Osteoblast (primary cell): ENCODE results near the gene YTHDF1. TPM values are rescaled to one million over a fixed set of nuclear protein-coding genes. Genes with fewer than 3 reads are reported as not detected.

ENCODE experiments used
- DNase-seq: peaks from one replicate; pipeline ENCODE4 v3.0.0; 2011; ENCODE audit warnings: low spot score, mixed read lengths; ENCODE audit not compliant: insufficient read length; ENCODE audit errors: missing footprints
- H2AFZ ChIP-seq: 2 replicates; pipeline ENCODE4 v1.6.0; 2011; ENCODE audit warnings: mild to moderate bottlenecking, low read length
- H3K27ac ChIP-seq: 2 replicates; pipeline ENCODE4 v1.5.1; 2011; ENCODE audit warnings: mild to moderate bottlenecking, low read depth, low read length, moderate library complexity
- H3K27me3 ChIP-seq: 2 replicates; pipeline ENCODE4 v1.6.0; 2012; ENCODE audit warnings: mild to moderate bottlenecking, control low read depth, inconsistent platforms, low read length, moderate library complexity; ENCODE audit not compliant: insufficient read depth
- H3K36me3 ChIP-seq: 2 replicates; pipeline ENCODE4 v1.5.1; 2011; ENCODE audit warnings: mild to moderate bottlenecking, low read length, control low read depth, moderate library complexity; ENCODE audit not compliant: insufficient read depth
- H3K4me1 ChIP-seq: 2 replicates; pipeline ENCODE4 v1.5.1; 2011; ENCODE audit warnings: mild to moderate bottlenecking, low read length, control low read depth, moderate library complexity; ENCODE audit not compliant: insufficient read depth
- H3K4me2 ChIP-seq: 2 replicates; pipeline ENCODE4 v1.6.0; 2011; ENCODE audit warnings: mild to moderate bottlenecking, low read length; ENCODE audit not compliant: insufficient read depth
- H3K4me3 ChIP-seq: fragments of 200-600 bp; sonication (generic); 3 replicates; pipeline ENCODE4 v1.5.1; 2012; ENCODE audit warnings: mild to moderate bottlenecking, low read length, inconsistent platforms; ENCODE audit not compliant: insufficient read depth
- H3K79me2 ChIP-seq: 2 replicates; pipeline ENCODE4 v1.6.0; 2012; ENCODE audit warnings: mild to moderate bottlenecking, low read length, control low read depth, inconsistent platforms; ENCODE audit not compliant: insufficient read depth
- H3K9me3 ChIP-seq: 2 replicates; pipeline ENCODE4 v1.5.1; 2011; ENCODE audit warnings: low read depth, low read length, control low read depth
- H4K20me1 ChIP-seq: 2 replicates; pipeline ENCODE4 v1.6.0; 2012; ENCODE audit warnings: mild to moderate bottlenecking, low read length, control low read depth; ENCODE audit not compliant: insufficient read depth
- total RNA-seq: library from RNA; depleted of rRNA; stranded (reverse); fragments of >200 nt; gene quantifications from 2 replicates; pipeline ENCODE4 v1.2.3, GENCODE V29; 2012
- TF ChIP-seq, protein P1 (sequence below): IDR thresholded peaks from 2 replicates; pipeline ENCODE4 v1.5.1; 2011; ENCODE audit warnings: mild to moderate bottlenecking, low read depth, low read length, moderate library complexity; ENCODE audit errors: extremely low read depth

Gene YTHDF1
- total RNA-seq, 1 donor: 23.9 TPM

DNA sequence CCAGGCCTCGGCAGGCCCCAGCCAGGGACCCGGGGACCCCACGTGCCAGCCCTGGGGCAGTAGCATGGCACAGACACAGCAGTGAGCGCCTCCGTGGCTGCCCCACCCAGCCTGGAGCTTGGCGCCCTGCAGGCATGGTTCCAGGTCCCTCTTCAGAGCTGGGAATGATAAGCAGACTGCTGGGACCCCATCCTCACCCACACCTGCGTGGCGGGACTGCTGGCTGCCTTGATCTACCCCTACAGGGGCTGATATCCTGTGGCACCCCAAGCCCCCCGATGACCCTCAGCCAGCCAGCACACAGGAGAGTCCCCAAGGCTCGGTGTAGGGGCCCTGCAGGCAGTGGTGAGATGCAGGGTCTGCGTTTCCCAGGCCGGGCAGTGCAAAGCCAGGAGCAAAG is 47.1 kb downstream of the YTHDF1 start:
- no peak overlapping the region for H2AFZ ChIP-seq
- no peaks in the 10 kb centered on the region for H3K4me1 ChIP-seq
- TF ChIP-seq, protein P1, sequence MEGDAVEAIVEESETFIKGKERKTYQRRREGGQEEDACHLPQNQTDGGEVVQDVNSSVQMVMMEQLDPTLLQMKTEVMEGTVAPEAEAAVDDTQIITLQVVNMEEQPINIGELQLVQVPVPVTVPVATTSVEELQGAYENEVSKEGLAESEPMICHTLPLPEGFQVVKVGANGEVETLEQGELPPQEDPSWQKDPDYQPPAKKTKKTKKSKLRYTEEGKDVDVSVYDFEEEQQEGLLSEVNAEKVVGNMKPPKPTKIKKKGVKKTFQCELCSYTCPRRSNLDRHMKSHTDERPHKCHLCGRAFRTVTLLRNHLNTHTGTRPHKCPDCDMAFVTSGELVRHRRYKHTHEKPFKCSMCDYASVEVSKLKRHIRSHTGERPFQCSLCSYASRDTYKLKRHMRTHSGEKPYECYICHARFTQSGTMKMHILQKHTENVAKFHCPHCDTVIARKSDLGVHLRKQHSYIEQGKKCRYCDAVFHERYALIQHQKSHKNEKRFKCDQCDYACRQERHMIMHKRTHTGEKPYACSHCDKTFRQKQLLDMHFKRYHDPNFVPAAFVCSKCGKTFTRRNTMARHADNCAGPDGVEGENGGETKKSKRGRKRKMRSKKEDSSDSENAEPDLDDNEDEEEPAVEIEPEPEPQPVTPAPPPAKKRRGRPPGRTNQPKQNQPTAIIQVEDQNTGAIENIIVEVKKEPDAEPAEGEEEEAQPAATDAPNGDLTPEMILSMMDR: no peak
- peaks cover 21% of the 10 kb centered on the region for H3K27me3 ChIP-seq
- H3K36me3 ChIP-seq: no peaks in the 10 kb centered on the region
- DNase-seq: no peak
- no peak overlapping the region for H3K4me3 ChIP-seq
- no peaks in the 10 kb centered on the region for H4K20me1 ChIP-seq
- H3K27ac ChIP-seq: no peak overlapping the region
- no peaks in the 10 kb centered on the region for H3K9me3 ChIP-seq
- no peak overlapping the region for H3K4me2 ChIP-seq
- no peaks in the 10 kb centered on the region for H3K79me2 ChIP-seq

DNA sequence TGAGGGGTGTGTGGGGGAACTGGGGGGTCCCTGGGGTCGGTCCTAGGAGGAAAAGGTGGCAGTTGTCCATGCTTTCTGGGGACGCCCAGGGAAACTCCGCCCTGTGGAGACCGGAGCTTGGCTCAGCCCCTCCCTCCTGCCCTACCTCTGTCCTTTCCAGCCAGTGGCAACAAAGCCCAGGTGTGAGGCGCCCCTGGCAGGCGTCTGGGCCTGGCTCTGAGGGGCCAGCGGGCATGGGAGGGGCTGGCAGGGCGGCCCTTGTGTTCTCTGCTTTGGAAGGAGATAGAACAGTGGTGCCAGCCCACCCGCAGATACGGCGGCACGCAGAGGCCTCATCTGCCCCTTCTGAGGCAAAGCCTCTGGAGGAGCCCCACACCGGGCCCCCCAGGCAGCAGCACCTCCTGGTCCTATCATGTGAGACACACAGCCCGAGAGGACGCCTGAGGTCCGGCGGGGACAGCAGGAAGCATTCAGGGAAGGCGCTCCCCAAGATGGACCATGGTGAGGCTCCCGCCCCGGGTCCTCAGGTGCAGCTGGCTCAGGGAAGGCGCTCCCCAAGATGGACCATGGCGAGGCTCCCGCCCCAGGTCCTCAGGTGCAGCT is 47.9 kb downstream of the YTHDF1 start:
- Histone ChIP-seq H3K27me3 (peaks cover 17% of the 10 kb centered on the region), H4K20me1 (no peaks in the 10 kb centered on the region), H3K4me2 (no peak overlapping the region), H3K27ac (no peak overlapping the region), H3K4me3 (no peak overlapping the region), H3K4me1 (no peaks in the 10 kb centered on the region), H3K36me3 (no peaks in the 10 kb centered on the region), H2AFZ (no peak overlapping the region), H3K9me3 (no peaks in the 10 kb centered on the region), H3K79me2 (no peaks in the 10 kb centered on the region)
- TF ChIP-seq, protein P1: no peak
- DNase-seq: no peak

DNA sequence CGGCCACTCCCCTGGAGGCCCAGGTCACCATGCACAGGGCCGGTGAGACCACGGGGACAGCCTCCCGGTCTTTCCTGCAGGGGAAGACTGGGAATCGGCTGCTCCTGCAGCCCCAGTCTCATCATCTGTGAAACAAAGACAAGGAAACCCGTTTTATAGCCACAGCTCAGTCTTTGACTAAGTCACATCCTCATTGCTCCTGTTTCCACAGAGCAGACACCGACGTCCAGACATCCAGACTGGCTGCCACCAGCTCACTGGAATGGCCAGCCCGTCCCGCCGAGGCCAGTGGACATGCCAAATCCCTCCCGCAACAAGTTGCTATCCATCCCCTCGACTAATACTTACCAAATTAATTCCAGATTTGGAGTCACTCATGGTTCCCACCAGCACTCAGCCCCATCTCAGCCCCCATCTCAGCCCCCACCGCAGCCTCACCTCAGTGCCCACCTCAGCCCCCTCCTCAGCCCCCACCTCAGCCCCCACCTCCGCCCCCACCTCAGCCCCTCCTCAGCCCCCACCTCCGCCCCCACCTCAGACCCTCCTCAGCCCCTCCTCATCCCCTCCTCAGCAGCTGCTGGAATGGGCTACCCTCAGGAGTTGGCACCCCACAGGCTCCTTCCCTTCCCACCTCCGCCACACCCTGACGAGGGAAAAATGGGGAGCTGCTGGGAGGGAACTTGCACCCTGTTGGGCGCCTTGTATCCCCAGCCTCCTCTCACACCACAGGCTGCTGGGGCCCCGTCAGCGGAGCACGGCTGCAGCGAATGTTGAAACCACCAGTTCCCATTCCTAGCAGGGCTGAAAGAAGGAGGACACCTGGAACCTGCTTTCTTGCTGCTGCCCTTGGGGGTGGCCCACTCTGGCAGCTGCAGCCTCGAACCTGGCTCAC is 48.7 kb downstream of the YTHDF1 start:
- Histone ChIP-seq H3K27me3 (peaks cover 18% of the 10 kb centered on the region), H3K4me2 (no peak overlapping the region), H2AFZ (no peak overlapping the region), H3K4me3 (no peak overlapping the region), H3K36me3 (no peaks in the 10 kb centered on the region), H4K20me1 (no peaks in the 10 kb centered on the region), H3K4me1 (no peaks in the 10 kb centered on the region), H3K79me2 (no peaks in the 10 kb centered on the region), H3K9me3 (no peaks in the 10 kb centered on the region), H3K27ac (no peak overlapping the region)
- DNase-seq: peak; percentile 94
- TF ChIP-seq, protein P1: no peak
